Fibroblast of lung (primary cell): Measurements from ENCODE around the gene TFAP2E. TPM values are rescaled to one million over a fixed set of nuclear protein-coding genes. Genes with fewer than 3 reads are reported as not detected.

Experiments
- DNase-seq, 2 donors: peaks; one replicate each; pipeline versions ENCODE4 v3.0.0 to v3.0.0-alpha.2; 2010; ENCODE audit warnings: low read depth in 2 of 2
- H2AFZ ChIP-seq: 2 replicates; pipeline ENCODE4 v1.5.1; 2012; ENCODE audit warnings: low read length, control low read depth, inconsistent platforms
- H3K27ac ChIP-seq: 2 replicates; pipeline ENCODE4 v1.5.1; 2011; ENCODE audit warnings: low read length, control low read depth; ENCODE audit not compliant: insufficient read depth
- H3K27me3 ChIP-seq: 2 replicates; pipeline ENCODE4 v1.5.1; 2011; ENCODE audit warnings: mild to moderate bottlenecking, low read length; ENCODE audit not compliant: control insufficient read depth, insufficient read depth
- H3K36me3 ChIP-seq: 2 replicates; pipeline ENCODE4 v1.5.1; 2011; ENCODE audit warnings: low read length; ENCODE audit not compliant: control insufficient read depth, insufficient read depth
- H3K4me1 ChIP-seq: 2 replicates; pipeline ENCODE4 v1.5.1; 2011; ENCODE audit warnings: low read length; ENCODE audit not compliant: control insufficient read depth, insufficient read depth; ENCODE audit errors: extremely low read depth
- H3K4me2 ChIP-seq: 2 replicates; pipeline ENCODE4 v1.5.1; 2011; ENCODE audit warnings: low read length, control low read depth; ENCODE audit not compliant: insufficient read depth; ENCODE audit errors: extremely low read depth
- H3K4me3 ChIP-seq, 4 experiments: fragments of 200-600 bp in 1 of 4; sonication (generic) in 1 of 4; replicated peaks in 1 of 4; 2 replicates each; pipeline ENCODE4 v1.5.1; 2011 to 2016; ENCODE audit warnings: low read length in 4 of 4, low read depth in 3 of 4, mild to moderate bottlenecking in 3 of 4, control low read depth in 2 of 4, inconsistent platforms in 1 of 4, mixed read lengths in 1 of 4; ENCODE audit not compliant: insufficient read depth in 1 of 4; ENCODE audit errors: control extremely low read depth in 1 of 4
- H3K79me2 ChIP-seq: 2 replicates; pipeline ENCODE4 v1.5.1; 2012; ENCODE audit warnings: mild to moderate bottlenecking, low read length, inconsistent platforms; ENCODE audit not compliant: control insufficient read depth, insufficient read depth
- H3K9ac ChIP-seq: 2 replicates; pipeline ENCODE4 v1.5.1; 2011; ENCODE audit warnings: mild to moderate bottlenecking, low read length, control low read depth; ENCODE audit not compliant: insufficient read depth
- H3K9me3 ChIP-seq: 2 replicates; pipeline ENCODE4 v1.5.1; 2012; ENCODE audit warnings: low read depth, low read length; ENCODE audit not compliant: control insufficient read depth, insufficient read depth
- H4K20me1 ChIP-seq: 2 replicates; pipeline ENCODE4 v1.5.1; 2011; ENCODE audit warnings: low read length; ENCODE audit not compliant: control insufficient read depth, insufficient read depth; ENCODE audit errors: extremely low read depth
- CTCF ChIP-seq, 2 donors: IDR thresholded peaks in 1 of 2; conservative IDR thresholded peaks in 1 of 2; 1 replicate in 1 of 2; 2 replicates in 1 of 2; pipeline ENCODE4 v1.5.1; 2011 to 2012; ENCODE audit warnings: low read length in 2 of 2, control low read depth in 1 of 2, inconsistent platforms in 1 of 2, low read depth in 1 of 2, mild to moderate bottlenecking in 1 of 2
- EZH2 ChIP-seq: IDR thresholded peaks from 2 replicates; pipeline ENCODE4 v1.5.1; 2012; ENCODE audit warnings: low read length, control low read depth, mild to moderate bottlenecking; ENCODE audit errors: missing control alignments
- polyA minus RNA-seq: library from RNA; depleted of rRNA, polyadenylated mRNA; stranded (reverse); fragments of >200 nt; gene quantifications from 2 replicates; pipeline ENCODE4 v1.2.3, GENCODE V29; 2011; ENCODE audit warnings: low replicate concordance
- polyA plus RNA-seq, 2 donors: library from polyadenylated mRNA; depleted of rRNA in 1 of 2; stranded (reverse) in 1 of 2; unstranded in 1 of 2; fragments of >200 nt; gene quantifications; 2 replicates each; pipeline ENCODE4 v1.2.1, GENCODE V29; 2011 to 2012; ENCODE audit warnings: missing spikeins in 1 of 2
- total RNA-seq: library from RNA; depleted of rRNA; stranded (reverse); fragments of >200 nt; gene quantifications from 2 replicates; pipeline ENCODE4 v1.2.1, GENCODE V29; 2014

The TFAP2E gene
- total RNA-seq (0.26 and 0.83 TPM in 2 replicates), polyA plus RNA-seq (0.16 and 0.17 TPM in 2 replicates), polyA minus RNA-seq (not detected in 2 replicates)
- polyA plus RNA-seq (2012) = 0.39 and 0.43 TPM in 2 replicates

GRCh38 chr1:35573198-35574124 is at the start of gene TFAP2E:
Gene TFAP2E, plus strand, starts transcription at chr1:35573314. Its CDS starts 264 bp downstream, at chr1:35573578.
- Histone ChIP-seq H3K4me3 (peak within 1 kb of the TSS; percentile 39 to 59 (median 47)), H2AFZ (peak within 1 kb of the TSS; percentile 63), H3K27me3 (peaks cover 13% of the 10 kb centered on the region), H3K4me2 (peak within 1 kb of the TSS; percentile 66), H3K27ac (no peak within 1 kb of the TSS), H3K9me3 (no peaks in the 10 kb centered on the region), H3K9ac (peak within 1 kb of the TSS; percentile 4), H3K79me2 (no peaks in the 10 kb centered on the region), H3K4me1 (no peaks in the 10 kb centered on the region), H4K20me1 (no peaks in the 10 kb centered on the region), H3K36me3 (no peaks in the 10 kb centered on the region)
- peak; percentile 76 for TF ChIP-seq EZH2
- TF ChIP-seq CTCF (conservative IDR thresholded peaks at IDR 0.05 in 1 of 2, IDR thresholded peaks at IDR 0.05 in 1 of 2; ENCODE audit: low read depth in 1 of 2, low read length in 2 of 2) = no peak
- DNase-seq = peak in 1 of 2 donors; percentile 32

- no peak overlapping the region for H3K27ac ChIP-seq
- DNase-seq = no peak
- no peak overlapping the region for H3K4me3 ChIP-seq
- H3K27me3 ChIP-seq = no peaks in the 10 kb centered on the region
- no peaks in the 10 kb centered on the region for H3K9me3 ChIP-seq
- no peak overlapping the region for H3K9ac ChIP-seq
- no peaks in the 10 kb centered on the region for H4K20me1 ChIP-seq
- no peak overlapping the region for H2AFZ ChIP-seq
- TF ChIP-seq EZH2 = no peak
- H3K36me3 ChIP-seq = no peaks in the 10 kb centered on the region
- H3K4me2 ChIP-seq = no peak overlapping the region
- no peaks in the 10 kb centered on the region for H3K79me2 ChIP-seq
- H3K4me1 ChIP-seq = no peaks in the 10 kb centered on the region
Measured at GRCh38 chr1:35524106-35524505, 49.0 kb upstream of the TFAP2E start.

- H2AFZ ChIP-seq = no peak overlapping the region
- no peak overlapping the region for H3K27ac ChIP-seq
- no peak overlapping the region for H3K4me2 ChIP-seq
- no peaks in the 10 kb centered on the region for H3K79me2 ChIP-seq
- no peaks in the 10 kb centered on the region for H3K9me3 ChIP-seq
- H3K27me3 ChIP-seq = no peaks in the 10 kb centered on the region
- no peaks in the 10 kb centered on the region for H4K20me1 ChIP-seq
- no peak overlapping the region for H3K9ac ChIP-seq
- no peak overlapping the region for H3K4me3 ChIP-seq
- no peaks in the 10 kb centered on the region for H3K36me3 ChIP-seq
- no peaks in the 10 kb centered on the region for H3K4me1 ChIP-seq
- no peak for DNase-seq
- TF ChIP-seq CTCF (conservative IDR thresholded peaks at IDR 0.05 in 1 of 2, IDR thresholded peaks at IDR 0.05 in 1 of 2; ENCODE audit: low read depth in 1 of 2, low read length in 2 of 2) = no peak
- TF ChIP-seq EZH2 = no peak
Measured at GRCh38 chr1:35530168-35530567, 42.9 kb upstream of the TFAP2E start.
